Measurements from ENCODE around the gene OR9I1. TPM values are rescaled to one million over a fixed set of nuclear protein-coding genes. Genes with fewer than 3 reads are reported as not detected.

OR9I1 gene
- total and polyA plus RNA-seq, 2 experiments from 2014 or later = not detected

GRCh38 chr11:58067685-58068084 is 57.6 kb downstream of the OR9I1 start:
- DNase-seq (ENCODE audit: low read depth in 1 of 2, low spot score in 1 of 2) = no peak
- Histone ChIP-seq H3K36me3 (no peaks in the 10 kb centered on the region), H3K4me1 (ENCODE audit: low read depth) (no peaks in the 10 kb centered on the region), H3K27me3 (no peaks in the 10 kb centered on the region), H3K4me3 (no peak overlapping the region), H3K27ac (no peak overlapping the region), H3K9me3 (ENCODE audit: low read depth) (no peaks in the 10 kb centered on the region)
- no peak for TF ChIP-seq CTCF (IDR thresholded peaks at IDR 0.05; ENCODE audit: low read depth, low read length)

Other genes starting within 250 kb of the OR9I1 start
- not detected in 2 replicates for gene OR9Q1, start 101.6 kb downstream of the OR9I1 start, total RNA-seq
- not detected in 2 replicates for gene OR9Q1, start 101.6 kb downstream of the OR9I1 start, polyA plus RNA-seq
- gene OR6Q1, start 94.6 kb downstream of the OR9I1 start, total RNA-seq = not detected in 2 replicates
- not detected in 2 replicates for gene OR6Q1, start 94.6 kb downstream of the OR9I1 start, polyA plus RNA-seq
- gene OR9Q2, start 63.5 kb upstream of the OR9I1 start, total RNA-seq = not detected in 2 replicates
- gene OR9Q2, start 63.5 kb upstream of the OR9I1 start, polyA plus RNA-seq = not detected in 2 replicates
- gene OR1S2, start 78.6 kb upstream of the OR9I1 start, total RNA-seq = not detected in 2 replicates
- not detected in 2 replicates for gene OR1S2, start 78.6 kb upstream of the OR9I1 start, polyA plus RNA-seq
- gene OR1S1, start 87.2 kb upstream of the OR9I1 start, total RNA-seq = not detected in 2 replicates
- gene OR1S1, start 87.2 kb upstream of the OR9I1 start, polyA plus RNA-seq = not detected in 2 replicates
- not detected in 2 replicates for gene OR10Q1, start 103.4 kb upstream of the OR9I1 start, total RNA-seq
- gene OR10Q1, start 103.4 kb upstream of the OR9I1 start, polyA plus RNA-seq = not detected in 2 replicates
- not detected in 2 replicates for gene OR10W1, start 142.7 kb upstream of the OR9I1 start, total RNA-seq
- not detected in 2 replicates for gene OR10W1, start 142.7 kb upstream of the OR9I1 start, polyA plus RNA-seq
- not detected in 2 replicates for gene OR5B17, start 233.5 kb upstream of the OR9I1 start, total RNA-seq
- gene OR5B17, start 233.5 kb upstream of the OR9I1 start, polyA plus RNA-seq = not detected in 2 replicates

All from cardiac muscle cell (in vitro differentiated cells and primary cell).